H1 (cell line): ENCODE data around the gene AHNAK2. TPM values are rescaled to one million over a fixed set of nuclear protein-coding genes. Genes with fewer than 3 reads are reported as not detected.

Experiments used
- CBX5 ChIP-seq: fragments of 300-800, 300-1000 bp; sonication (generic); IDR thresholded peaks from 2 replicates; pipeline ENCODE4 v1.7.1; 2016; ENCODE audit warnings: antibody characterized with exemption, low read length, low read depth
- CBX8 ChIP-seq: fragments of 300-800, 300-1000 bp; sonication (generic); IDR thresholded peaks from 2 replicates; pipeline ENCODE4 v1.7.1; 2016; ENCODE audit warnings: low read depth, low read length, borderline replicate concordance
- PHF8 ChIP-seq: fragments of 200-600 bp; sonication (generic); conservative IDR thresholded peaks from 2 replicates; pipeline ENCODE4 v1.7.1; 2012; ENCODE audit warnings: low read depth, mild to moderate bottlenecking, inconsistent platforms, low read length, moderate library complexity
- SIX5 ChIP-seq: IDR thresholded peaks from 2 replicates; pipeline ENCODE4 v1.6.1; 2011; ENCODE audit warnings: mild to moderate bottlenecking, low read depth, low read length
- polyA plus RNA-seq, 7 experiments: library from polyadenylated mRNA; depleted of rRNA in 3 of 7; stranded (reverse) in 5 of 7; unstranded in 2 of 7; fragments of >200 nt in 5 of 7; fragments of 200-250 nt in 2 of 7; gene quantifications; 1 replicate in 5 of 7; 2 replicates in 1 of 7; 4 replicates in 1 of 7; pipeline versions ENCODE4 v1.2.1 to v1.2.3, GENCODE V29; 2011 to 2013; ENCODE audit warnings: missing spikeins in 2 of 7, mixed read lengths in 2 of 7
- total RNA-seq: library from RNA; stranded (reverse); fragmentation: NEBNext Ultra II Directional; extraction: Animal tissue kit (Norgen Biotek cat#: 25700); gene quantifications from 2 replicates; pipeline ENCODE4 v1.2.1, GENCODE V29; 2021

AHNAK2 gene
- total and polyA plus RNA-seq, 2 of the 8 experiments (the other 6 are each of a cell fraction or from before 2014, with no cell fraction given) = 0.95 to 2.0 TPM

DNA sequence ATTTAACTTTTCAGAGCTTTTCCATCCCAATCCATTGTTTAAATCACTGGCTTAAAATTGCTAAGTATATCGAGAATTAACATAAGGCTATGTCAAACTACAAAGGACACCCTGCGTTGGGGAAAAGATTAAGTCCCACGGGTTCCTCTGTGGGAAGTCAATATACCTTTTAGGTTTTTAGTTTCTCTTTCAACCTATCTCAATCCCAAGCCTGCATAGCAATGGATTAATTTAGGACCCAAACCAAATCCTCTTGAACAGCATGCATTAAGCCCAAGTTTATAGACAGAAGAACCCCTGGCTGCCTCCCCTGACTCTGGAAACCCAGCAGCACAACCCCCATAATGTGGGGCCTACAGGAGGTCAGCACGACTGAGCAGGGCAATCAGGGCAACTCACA, 36.5 kb upstream of the AHNAK2 start (continued):
- TF ChIP-seq PHF8 (no peak), CBX5 (no peak), CBX8 (no peak), SIX5 (no peak)
